Measurements from ENCODE around the gene CASP3. TPM values are rescaled to one million over a fixed set of nuclear protein-coding genes. Genes with fewer than 3 reads are reported as not detected.

Gene CASP3
- 12.8 and 45.6 TPM in 2 replicates for polyA plus RNA-seq

DNA sequence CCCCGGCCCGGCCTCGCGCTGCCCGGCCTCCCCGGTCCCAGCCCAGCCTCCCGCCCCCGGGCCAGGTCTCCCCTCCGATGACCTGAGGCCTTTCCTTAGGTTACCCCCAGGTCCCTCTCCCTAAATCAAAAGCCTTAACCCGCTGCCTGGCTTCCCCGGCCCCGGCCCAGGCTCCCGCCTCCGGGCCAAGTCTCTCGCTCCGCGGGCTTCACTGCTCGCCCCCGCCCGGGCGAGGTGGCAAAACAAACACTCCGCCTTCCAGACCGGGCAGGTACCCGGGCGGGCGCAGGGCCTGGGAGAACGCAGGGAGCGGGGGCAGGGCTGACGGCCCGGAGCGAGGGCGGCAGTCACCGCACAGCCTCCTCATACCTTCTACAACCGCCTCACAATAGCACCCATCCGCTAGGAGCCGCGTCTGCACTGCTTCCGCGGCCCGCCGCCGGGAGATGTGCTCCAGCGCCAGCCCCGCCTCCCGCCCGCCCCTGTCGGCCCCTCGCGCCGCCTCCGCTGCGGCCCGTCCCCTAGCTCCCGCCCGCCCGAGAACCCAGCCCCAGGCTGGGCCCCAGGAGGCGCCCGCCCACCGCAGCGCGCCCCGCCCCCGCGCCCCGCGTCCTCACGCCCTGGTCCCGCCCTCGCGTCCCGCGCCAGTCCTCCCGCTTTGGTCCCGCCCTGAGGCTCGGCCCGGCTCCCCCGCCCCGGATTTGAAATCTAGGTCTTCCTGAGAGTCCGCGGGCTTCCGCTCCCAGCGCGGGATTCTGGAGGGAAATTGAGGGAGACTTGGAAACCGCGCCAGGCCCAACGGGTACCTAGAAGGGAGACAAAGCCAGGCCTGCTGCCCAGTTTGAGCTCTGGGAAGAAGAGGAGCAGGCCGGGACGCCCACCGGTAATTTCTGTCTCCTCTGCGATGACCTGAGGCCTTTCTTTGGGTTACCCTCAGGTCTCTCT lies at the start of gene CASP3, which contains the start of gene PRIMPOL:
TSS of gene CASP3 (minus strand) at position 422 of the 945 bp plus-strand sequence. CDS start 10,994 bp downstream, outside the sequence.
TSS of gene PRIMPOL (plus strand) at position 713 of the 945 bp plus-strand sequence. CDS start 7,403 bp downstream, outside the sequence.

Other genes with a start within 250 kb of the CASP3 start
- 19.1 and 39.8 TPM in 2 replicates for gene IRF2, start 174.9 kb downstream of the CASP3 start, polyA plus RNA-seq
- 8.6 and 10.1 TPM in 2 replicates for gene PRIMPOL, start 291 bp upstream of the CASP3 start, polyA plus RNA-seq
- 2.3 and 4.8 TPM in 2 replicates for gene CENPU, start 84.6 kb upstream of the CASP3 start, polyA plus RNA-seq
- 20.2 and 39.3 TPM in 2 replicates for gene ACSL1, start 176.5 kb upstream of the CASP3 start, polyA plus RNA-seq

Data from Purkinje cell (primary cell).